ENCODE results near the gene PPP2R2B.
"Not testable (repeated sequence)": the region's sequence is repeated elsewhere in the genome, so short reads cannot be mapped to it uniquely, and the experiment has no call there.

The PPP2R2B gene

DNA sequence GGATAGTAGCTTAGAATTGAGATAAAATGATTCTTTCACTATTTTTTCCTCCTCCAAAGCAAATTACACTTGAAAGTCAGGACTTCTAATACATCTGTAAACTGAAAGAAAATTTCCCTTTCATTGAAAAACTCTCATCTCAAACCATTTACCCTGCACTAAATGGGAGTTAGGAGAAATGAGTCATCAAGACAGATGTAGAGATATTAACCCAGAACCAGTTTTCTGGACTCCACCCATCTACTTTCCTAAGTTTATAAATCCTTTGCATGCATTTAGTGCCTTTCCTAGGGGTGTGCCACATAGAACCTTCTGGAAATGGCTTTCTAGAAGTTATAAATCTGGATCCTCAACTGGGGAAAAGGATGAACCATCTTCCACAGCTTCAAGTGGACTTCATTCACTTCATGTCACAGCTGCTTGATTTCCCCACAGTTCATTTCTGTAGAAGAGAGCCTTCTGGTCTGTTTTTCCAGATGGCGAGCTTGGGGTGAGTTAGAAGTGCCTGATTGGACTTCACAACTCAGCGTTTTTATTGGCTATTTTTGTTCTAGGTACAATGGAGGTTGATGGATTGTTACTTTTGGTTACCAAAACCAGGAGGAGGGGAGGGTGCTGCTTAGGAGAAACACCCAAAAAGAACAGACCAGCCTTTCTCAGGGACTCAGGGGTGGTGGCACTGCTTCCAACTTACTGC is 290.1 kb downstream of the PPP2R2B start:
- DNase-seq = no peak

DNA sequence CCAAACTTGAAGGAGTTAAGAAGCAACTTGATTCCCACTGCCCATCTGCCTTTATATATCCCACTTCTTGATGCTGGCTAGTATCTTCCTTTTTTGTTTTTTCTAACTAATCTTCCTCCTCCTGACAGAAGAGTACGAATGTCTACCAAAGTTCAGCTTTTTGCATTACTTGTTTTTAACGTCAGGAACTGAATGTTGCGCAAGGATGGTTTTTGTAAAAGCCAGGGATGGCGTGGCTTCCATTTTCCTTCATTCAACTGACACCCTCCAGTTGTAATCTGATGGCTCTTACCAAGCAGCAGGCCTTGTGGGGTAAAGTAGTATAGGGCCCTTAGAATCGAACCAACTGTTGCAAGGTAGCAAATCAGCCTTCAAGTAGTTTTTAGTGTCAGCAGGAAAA is 291.8 kb downstream of the PPP2R2B start:
- no peak for DNase-seq

DNA sequence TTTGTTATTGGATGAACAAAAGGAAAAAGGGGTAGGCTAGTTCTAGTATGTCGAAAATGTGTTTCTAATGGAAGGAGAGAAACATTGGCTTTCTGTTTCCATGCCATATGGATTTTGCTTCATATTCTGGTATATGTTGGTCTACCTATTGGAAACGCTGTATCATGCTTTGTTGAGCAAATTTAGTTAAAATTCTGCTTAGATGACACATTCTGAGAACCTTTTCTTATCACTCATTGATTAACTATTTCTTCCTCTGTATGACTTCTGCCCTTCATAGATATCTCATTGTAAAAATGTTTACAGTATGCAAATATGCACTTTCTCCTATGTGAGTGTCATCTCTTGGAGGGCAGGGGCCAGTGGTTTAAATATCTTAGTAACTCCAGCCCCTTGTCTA is 293.8 kb downstream of the PPP2R2B start:
- no peak for DNase-seq

DNA sequence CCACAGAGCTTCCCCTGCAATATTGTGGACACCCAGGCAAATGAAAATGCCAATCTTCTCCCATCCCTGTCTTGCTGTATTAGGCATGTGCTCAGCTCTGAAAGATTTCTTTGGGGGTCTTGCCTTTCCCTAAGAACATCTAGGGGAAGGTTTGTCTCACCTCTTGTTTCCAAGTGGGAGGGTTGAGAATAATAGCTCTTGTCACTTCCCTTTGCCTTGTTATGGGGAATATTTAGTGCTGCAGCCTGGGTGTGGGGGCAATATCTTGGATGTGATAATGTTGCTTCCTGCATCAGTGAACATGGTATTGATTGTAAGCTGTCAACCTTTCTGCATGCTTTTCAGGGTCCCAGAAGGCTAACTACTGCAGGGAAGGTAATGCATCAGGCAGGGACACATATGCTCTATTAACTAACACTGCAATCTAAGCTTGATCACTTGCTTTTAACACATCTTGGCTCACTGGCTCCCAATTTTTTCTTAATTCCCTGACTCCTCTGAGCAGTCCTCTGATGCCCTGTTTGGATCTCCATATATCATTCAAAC is 296.4 kb downstream of the PPP2R2B start:
- DNase-seq = no peak

DNA sequence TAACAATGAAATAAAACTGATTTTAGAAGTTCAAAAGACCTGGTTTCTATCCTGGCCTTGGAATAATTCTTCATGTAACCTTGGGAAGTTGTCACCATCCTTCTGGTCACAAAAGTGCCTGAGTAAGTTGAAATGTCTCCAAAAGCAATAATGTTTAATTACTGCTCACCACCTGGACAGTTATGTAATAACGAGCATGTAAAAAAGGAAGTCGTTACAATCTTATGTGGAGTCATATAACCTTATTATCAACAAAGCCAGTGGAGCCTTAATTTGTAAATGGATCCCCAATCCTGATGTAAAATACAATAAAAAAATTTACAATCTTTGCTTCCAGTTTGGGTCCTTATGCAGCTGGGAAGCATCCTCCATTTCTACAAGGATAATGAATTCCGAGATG is 298.3 kb downstream of the PPP2R2B start:
- no peak for DNase-seq

DNA sequence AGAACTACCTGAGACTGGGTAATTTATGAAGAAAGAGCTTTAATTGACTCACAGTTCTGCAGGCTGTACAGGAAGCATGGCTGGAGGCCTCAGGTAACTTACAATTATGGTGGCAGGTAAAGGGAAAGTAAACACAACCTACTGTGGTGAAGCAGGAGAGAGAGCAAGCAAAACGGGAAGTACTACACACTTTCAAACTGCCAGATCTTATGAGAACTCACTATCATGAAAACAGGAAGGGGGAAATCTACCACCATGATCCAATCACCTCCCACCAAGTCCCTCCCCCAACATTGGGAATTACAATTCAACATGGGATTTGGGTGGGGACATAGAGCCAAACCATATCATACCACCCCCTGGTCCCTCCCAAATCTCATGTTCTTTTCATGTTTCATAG is 303.8 kb downstream of the PPP2R2B start:
- no peak for DNase-seq

DNA sequence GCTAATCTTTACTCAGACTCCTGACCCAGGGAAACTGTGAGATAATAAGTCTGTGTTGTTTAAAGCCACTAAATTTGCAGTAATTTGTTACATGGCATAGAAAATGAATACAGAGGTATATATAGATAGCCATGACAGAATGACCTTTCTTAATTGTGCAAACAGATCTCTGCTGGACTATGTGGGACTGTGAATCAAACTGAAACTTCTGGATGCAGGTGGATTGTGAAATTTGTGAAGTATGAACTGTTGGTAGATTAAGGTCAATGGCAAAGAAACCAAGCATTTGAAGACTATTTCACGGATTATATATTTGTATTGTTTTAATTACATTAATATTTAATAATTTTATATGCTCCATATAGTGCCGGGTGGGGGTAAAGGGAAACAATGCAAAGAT is 310.4 kb downstream of the PPP2R2B start:
- DNase-seq = no peak

DNA sequence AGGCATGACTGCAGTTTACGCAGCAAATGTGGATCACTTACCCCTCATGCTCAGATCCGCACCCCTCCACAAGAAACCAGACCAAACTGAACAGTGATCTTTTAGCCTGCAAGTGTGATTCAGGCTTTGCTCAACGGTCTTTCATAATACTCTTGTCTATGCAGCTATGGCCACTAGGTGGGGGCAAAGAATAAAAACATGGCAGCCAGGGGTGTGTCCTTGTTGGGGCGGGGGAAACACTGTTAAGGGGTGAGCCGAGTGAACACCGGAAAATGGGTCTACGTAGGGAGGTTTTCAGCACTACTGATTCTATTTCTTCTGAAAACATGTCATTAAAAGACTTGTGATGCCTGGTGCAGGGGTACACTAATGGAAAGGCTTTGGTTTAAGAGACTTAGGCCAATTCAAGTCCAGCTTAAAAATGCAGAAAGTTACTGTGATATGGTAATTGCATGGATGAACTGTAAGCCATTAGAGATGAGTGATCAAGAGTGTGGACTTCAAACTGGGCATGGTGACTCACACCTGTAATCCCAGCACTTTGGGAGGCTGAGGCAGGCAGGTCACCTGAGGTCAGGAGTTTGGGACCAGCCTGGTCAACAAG is 312.7 kb downstream of the PPP2R2B start:
- DNase-seq = peak; percentile 38 to 49

DNA sequence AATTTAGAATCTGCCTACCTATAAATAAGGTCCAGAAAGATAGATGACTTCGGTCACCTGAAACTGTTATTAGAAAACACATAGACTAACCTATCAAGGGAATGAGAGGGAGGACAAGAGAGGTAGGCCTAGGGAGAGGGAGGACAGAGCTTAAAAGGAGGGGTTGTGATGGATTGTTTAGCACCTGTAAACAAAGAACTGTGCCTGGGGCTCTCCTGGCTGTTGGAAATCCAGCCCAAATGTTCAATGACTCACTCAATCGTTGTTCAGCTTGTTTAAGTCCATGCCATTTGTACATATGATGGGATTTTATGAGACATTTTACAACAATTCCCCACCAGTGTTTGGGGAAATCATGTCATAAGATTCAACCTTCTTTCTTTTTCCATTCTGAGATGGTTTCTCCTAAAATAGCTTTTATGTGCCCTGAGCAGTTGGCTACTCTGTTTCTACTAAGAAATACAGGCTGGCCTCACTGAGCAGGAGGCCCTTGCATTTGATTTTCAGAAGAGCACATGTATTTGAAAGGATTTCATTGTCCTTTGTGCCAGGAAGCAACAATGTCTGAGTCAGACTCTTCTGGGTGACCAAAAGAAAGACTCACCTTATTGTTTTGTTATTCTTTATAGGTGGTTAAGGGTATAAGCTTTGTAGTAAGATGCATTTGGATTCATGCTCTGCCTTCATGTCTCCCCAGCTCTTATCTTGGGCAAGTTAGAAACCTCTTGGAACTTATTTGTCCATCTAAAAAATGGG is 314.4 kb downstream of the PPP2R2B start:
- no peak for DNase-seq

DNA sequence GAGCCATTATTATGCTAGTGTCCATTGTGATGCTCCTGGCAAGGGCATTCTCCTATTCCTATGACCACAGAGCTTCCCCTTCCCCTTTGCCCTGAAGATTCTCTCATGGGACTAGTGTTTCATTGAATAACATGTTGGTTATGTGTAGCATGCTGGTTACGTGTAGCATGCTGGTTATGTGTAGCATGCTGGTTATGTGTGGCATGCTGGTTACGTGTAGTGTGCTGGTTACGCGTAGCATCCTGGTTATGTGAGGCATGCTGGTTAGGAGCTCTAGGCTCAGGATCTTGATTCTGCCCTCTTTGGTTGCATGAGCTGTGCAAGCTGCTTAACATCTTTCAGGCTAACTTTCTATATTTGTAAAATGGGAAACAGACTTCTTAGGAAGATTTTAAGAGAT is 316.1 kb downstream of the PPP2R2B start:
- DNase-seq = no peak

DNA sequence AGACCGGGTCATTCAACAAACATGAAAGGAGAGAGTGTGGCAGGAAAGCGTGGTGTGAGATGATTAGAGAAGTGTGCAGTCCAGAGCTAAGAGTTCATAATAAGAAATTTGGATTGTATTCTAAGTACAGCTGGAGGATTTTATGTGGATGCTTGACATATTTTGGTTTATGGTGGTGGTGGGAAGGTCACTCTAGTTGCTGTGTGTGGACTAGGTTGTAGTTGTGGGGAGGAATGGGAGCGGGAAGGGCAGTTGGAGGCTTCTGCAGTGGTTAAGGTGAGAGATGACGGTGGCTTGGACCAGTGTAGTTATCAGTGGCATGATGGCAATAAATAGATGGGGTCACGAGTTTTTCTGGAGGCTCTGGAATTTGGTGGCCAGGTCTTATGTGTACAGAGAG is 316.8 kb downstream of the PPP2R2B start:
- no peak for DNase-seq

DNA sequence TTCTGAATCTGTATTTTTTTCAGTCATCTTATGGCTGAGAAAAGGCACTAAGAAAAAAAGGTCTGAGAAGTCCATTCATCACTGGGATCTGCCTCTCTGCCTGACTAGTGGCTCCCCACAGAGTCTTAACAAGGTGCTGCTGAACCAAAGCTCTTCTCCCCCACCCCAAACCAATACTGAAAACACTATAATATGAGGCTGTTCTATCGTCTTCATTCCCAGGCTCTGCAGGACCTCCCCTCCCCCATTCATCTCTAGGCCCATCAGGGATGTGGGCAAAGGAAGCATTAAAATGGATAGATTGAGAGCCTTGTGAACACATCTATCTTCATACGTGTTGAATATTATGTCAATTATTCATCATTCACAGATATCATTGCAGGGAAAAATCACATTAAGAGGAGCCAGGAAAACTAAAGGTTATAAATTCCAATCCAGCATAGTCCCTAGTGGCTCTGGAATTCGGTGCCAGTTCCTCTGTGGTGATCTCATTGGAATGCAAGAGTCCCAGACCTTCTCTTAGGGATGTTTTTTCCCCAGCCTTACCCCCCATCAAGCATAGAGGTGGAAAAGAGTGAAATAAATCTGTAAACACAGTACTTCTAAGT is 318.2 kb downstream of the PPP2R2B start:
- DNase-seq = no peak

DNA sequence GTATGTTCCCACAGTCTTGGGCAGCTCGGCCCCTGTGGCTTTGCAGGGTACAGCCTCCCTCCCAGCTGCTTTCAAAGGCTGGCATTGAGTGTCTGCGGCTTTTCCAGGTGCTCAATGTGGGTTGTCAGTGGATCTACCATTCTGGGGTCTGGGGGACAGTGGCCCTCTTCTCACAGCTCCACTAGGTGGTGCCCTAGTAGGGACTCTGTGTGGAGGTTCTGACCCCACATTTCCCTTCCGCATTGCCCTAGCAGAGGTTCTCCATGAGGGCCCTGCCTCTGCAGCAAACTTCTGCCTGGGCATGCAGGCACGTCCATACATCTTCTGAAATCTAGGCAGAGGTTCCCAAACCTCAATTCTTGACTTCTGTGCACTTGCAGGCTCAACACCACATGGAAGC is 321.7 kb downstream of the PPP2R2B start:
- DNase-seq = not testable (repeated sequence)

DNA sequence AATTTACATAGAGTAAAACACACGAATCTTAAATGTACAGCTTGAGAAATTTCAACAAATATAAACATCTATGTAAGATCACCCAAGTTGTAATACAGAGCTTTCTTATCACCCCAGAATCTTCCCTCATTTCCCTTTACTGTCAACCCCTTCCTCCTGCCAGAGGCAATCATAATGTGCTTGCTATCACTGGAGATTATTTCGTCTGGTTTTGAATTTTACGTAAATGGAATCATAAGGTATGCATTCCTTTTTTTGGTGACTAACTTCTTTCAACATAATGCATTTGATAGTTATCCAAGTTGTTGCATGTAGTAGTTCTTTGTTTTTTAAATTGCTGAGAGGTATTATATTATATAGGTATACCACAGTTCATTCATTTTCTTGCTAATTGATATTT is 325.1 kb downstream of the PPP2R2B start:
- DNase-seq = no peak

DNA sequence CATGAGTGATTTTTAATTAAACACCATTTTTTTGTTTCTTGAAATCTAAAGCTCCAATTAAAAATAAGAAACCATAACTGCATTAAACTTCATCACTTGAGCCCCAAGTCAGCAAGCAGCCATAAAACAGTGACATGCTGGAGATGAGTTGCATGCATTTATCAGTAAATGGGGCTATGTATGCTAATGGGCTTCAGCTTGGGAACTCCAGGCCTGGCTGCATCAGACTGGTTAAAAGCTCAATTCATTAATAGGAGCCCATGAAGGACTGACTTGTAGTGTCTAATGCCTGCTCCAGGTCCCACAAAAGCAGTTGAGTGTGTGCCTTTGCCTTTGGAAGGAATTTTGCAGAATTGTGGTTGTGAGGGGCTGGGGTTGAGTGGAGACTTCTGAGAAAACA is 328.9 kb downstream of the PPP2R2B start:
- DNase-seq = no peak

DNA sequence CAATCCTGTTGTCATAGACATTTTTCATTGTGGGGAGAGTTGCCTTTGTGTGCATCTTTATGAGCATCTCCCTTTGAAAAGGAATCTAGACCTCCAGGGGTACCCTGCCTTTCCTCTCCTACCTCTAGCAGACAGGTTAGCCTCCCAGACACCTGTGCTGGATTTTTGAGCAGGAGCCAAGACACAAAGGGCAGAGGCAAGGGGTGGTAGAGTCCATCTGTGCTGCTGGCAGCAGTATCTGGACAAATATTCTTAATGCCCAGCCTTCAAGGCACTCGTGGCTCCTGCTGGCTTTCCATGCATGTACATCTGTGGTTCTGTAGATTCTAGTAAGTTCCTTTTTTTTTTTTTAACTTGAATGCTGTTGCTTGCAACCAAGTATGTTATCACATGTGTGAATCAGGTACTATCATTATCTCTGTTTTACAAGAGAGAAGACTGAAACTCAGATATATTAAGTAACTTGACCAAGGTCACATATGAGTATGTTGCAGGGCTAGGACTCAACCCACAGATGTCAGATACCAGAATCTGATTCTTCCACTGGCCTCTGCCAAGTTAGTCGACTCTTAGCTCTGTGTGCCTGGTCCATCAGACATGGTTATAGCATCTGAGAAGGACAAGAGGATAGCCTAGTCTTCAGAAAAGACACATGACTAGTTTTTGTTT is 329.6 kb downstream of the PPP2R2B start:
- DNase-seq = no peak

DNA sequence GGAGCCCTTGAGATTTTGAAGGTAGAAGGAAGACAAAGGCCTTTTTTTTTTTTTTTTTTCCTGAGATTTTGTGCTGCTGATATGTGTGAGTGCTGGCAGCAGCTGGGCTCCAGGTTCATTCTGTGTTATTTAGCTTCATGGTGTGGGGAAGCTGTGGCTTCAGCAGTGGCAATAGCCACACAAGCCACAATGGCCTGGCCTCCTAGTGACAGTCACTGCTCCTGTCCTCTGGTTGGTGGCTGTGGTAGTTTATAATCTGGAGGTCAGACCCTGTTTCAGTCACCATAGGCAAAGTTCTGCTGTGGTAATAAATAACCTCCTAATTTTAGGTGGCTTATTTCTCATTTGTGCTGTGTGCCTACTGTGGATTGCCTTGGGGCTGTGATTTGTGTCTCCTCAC is 334.3 kb downstream of the PPP2R2B start:
- no peak for DNase-seq

DNA sequence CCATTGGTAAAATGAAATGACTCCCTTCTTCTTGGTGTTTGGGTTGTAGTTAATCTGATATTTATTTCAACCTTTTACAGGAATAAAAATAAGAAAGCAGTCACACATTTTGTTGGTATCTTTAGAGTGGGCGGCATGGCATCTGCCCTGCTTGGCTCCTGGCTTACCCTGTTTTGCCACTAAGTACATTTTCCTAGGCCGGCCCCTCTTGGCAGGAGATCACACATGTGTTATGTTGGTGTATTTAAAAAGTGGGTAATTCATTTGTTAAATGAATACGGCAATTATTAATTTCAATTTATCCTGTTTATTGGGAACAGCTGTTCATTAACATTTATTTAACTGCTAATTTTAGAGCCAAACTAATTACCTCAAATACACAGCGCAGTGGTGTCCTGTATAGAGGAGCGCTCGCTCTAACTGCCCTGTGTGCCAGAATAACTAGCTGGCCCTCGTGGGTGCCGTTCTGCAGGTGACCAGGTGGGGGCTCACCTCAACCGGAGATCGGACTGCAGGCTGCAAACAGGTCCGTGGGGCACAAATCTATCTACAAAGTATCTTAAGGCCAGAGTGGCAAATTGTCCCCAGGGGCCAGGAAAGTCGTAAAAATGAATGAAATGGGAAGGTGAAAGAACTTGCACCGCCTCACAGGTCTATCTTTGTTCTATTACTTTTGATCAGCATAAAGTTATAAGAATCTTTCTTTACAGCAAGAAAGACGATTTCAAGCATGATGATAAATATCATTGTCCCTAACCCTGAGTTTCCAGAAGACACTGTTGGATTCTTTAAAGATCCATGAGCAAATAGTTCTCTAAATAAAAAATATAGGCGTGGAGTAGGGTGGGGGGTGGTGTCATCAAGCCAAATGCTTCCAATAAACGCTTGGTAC is 336.4 kb downstream of the PPP2R2B start:
- peak; percentile 17 to 45 for DNase-seq

DNA sequence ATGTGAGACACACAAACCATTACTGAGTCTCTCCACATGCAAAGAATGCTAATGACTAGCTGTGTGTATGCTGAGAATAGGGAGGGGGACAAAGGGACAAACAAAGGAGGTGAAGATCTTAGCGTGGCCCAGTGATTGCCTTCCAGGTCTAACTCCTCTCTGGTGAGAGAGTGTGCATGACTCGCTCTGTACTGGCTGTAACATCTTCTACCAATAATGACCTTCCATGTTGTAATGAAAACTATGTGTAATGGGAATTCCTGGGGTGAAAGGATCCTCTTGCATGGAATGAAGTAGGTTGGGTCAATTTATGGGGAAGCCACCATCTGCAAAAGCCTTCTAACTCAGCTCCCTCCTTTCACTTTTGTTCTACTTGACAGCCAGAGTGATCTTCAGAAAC is 338.1 kb downstream of the PPP2R2B start:
- peak in 1 of 2 donors; percentile 19 for DNase-seq

DNA sequence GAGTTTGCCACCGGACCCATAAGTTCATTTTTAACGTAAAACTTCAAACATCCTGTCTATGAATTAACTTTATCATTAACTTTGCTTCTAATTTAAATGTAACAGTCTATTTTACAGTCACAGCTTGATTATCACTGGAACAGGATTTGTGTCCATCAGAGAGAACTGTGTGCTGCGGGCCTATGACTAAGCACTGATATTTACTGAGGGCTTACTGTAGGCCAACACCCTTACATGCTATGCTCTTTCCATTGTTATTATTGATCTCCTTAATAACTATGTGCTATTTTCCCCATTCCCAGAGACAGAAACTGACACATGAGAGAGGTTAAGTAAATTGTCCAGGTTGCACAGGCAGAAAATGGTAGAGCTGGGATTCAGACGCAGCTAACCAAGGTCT is 338.6 kb downstream of the PPP2R2B start:
- DNase-seq = no peak

DNA sequence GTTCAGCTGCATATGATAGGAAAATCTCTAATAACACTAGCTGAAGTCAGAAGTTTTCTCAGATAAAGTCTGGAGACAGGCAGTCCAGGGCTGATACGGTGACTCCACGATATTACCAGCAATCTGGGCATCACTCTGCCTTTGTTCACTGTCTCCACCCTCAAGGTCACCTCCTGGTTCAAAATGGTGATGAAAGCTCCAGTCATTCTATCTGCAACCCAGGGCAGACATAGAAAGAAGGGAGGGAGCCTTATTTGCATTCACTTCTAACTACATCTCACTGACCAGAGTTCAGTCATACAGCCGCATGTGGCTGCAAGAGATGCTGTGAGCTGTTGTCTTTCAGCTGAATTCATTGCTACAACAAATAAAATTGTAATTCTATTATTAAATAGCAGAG is 340.1 kb downstream of the PPP2R2B start:
- DNase-seq = no peak

DNA sequence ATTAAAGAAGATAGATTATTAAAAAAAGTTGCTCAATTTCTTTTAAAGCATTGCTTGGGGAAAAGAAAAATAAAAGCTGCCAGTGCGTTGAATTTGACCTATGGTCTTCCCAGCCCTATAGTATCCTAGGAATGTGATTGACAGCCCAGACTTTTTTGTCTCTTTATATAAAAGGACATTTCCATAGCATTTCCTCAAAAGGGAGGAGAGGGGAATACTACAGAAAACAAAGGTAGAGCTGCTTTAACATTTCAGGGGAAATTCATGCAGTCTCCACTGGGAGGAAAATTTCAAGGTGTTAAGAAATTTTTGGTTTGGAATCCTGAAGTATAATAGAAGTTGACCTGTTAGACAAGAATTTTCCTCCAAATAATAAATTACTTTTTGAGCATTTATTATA is 344.7 kb downstream of the PPP2R2B start:
- no peak for DNase-seq
